Umbilical cord (tissue), 2 donors: Measurements from ENCODE around the gene CACNG1. TPM values are rescaled to one million over a fixed set of nuclear protein-coding genes. Genes with fewer than 3 reads are reported as not detected.
"Not testable (repeated sequence)": the region's sequence is repeated elsewhere in the genome, so short reads cannot be mapped to it uniquely, and the experiment has no call there.

Experiments
- DNase-seq: peaks from one replicate; pipeline ENCODE4 v3.0.0-alpha.2; 2015; ENCODE audit warnings: low spot score
- total RNA-seq: library from RNA; depleted of rRNA; stranded (reverse); fragments of >200 nt; gene quantifications from one replicate; pipeline ENCODE4 v1.2.3, GENCODE V29; 2014; ENCODE audit warnings: low replicate concordance; ENCODE audit not compliant: insufficient read depth

Gene CACNG1
- total RNA-seq, 1 donor from 2014 or later = not detected

- DNase-seq = no peak
These were observed 19.1 kb upstream of the CACNG1 start for GRCh38 chr17:67025216-67025792.

- DNase-seq = no peak
These were observed 18.0 kb upstream of the CACNG1 start for GRCh38 chr17:67026341-67026740.

DNA sequence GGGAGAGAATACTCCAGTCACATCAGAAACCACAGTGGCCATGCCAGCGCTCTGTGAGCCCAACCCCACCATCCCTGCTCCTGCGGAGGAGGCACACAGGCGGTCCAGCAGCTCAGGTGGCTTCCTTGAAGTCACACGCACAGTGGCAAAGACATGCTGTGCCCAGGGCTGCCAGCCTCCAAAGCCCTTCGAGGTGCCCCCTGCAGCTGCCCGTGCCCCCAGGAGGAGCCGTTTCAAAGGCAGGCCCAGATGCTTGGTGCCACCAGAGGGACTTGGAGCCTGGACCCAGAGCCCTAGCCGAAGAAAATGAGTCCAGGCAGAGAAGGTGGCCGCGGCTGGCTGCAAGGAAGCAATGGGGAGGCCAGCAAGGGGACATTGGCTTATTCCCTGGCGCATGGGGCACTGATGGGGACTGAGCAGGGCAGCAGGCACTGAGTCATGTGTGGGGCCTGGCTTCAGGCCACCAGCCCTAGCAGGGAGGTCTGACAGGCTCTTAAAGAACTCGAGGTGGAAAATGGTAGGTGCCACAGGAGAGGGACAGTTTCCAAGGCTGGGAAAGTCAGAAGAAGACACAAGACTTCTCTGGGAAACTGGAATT lies 17.2 kb upstream of the CACNG1 start:
- no peak for DNase-seq

GRCh38 chr17:67030641-67031040 lies 13.7 kb upstream of the CACNG1 start:
- no peak for DNase-seq

DNA sequence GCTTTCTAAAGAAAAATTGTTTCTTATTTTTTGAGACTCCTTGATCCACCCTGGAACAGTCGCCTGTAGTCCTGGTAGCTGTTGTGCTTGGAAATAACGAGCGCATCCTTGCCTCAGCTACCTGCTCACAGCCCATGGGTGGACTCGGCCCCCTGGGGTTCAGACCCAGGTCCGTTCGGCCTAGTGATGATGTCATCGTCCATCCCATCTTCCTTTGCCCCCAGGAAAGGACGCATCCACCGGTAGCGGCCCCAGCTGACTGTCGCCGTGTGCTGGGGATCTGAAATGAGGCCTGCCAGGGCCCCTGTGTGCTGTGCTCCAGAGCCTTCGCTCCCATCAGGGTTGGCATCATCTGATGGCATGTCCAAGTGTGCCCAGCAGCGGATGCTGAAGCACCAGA lies 12.0 kb upstream of the CACNG1 start:
- no peak for DNase-seq

DNA sequence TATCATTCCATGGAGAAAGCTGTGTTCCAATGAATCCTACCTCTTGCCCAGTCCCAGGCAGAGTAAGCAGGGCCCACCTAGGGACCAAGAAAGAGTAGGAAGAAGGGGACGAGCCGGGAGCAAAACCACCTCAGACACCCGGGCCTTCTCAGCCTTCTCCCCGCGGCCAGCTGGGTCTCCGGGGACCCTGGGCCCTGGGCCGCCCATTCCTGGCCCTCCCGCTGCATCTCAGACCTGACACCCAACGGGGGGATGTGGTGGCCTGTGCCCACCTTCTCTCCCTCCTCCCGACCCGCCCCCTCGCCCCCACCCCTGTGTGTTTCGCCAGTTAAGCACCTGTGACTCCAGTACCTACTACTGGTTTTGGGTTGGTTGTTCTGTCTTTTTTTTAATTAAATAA lies 11.4 kb upstream of the CACNG1 start:
- no peak for DNase-seq

DNA sequence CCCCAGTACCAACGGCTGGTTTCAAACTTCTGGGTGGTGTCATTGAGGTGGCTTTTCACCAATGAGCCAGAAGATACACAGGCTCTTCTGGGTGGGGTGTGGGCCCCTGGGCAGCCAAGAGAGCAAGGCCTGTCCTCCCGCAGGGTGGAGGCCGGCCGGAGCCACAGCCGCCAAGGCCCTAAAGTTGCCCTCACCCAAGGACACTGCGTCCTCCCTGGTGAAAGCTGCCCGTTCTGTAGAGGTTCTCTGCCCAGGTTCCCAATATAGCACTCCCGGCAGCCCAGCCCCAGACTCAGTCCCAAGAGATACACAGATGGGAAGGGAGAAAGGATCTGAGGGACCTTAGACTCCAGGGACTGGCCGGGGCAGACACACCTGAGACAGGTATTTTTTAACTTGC lies 10.7 kb upstream of the CACNG1 start:
- no peak for DNase-seq

DNA sequence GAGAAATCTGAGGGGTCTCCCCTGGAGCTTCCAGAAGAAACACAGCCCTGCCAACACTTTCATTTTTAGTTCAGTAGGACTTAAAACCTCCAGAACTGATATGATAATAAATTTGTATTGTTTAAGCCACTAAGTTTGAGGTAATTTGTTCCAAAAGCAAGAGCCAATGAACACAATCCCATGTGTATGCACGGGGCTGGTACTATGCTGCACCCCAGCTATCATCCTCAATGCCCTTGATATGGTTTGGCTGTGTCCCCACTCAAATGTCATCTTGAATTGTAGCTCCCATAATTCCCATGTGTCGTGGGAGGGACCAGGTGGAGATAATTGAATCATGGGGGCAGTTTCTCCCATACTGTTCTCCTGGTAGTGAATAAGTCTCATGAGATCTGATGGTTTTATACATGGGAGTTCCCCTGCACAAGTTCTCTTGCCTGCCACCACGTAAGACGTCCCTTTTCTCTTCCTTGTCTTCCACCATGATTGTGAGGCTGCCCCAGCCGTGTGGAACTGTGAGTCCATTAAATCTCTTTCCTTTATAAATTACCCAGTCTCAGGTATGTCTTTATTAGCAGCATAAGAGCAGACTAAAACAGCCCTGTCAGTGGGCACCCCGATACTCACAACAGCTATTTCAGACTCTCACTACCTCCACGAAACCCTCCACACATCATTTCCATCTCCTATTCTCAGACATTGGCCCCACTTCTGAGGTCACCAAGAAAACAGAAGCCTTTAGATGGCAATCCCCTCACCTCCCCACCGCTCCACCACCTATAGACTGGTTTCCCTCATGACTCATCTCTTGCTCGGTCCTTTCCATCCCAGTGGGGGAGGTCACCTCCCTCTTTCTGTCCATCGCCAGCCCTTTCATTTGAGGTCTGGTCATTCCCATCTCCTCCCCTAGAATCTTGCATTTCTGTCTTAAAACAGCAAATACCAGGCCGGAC lies 8.9 kb upstream of the CACNG1 start:
- no peak for DNase-seq

- no peak for DNase-seq
These were observed 5.4 kb upstream of the CACNG1 start for GRCh38 chr17:67038861-67039365.

GRCh38 chr17:67040652-67041051 lies 3.7 kb upstream of the CACNG1 start:
- DNase-seq = no peak

GRCh38 chr17:67041119-67041518 lies 3.2 kb upstream of the CACNG1 start:
- not testable (repeated sequence) for DNase-seq

DNA sequence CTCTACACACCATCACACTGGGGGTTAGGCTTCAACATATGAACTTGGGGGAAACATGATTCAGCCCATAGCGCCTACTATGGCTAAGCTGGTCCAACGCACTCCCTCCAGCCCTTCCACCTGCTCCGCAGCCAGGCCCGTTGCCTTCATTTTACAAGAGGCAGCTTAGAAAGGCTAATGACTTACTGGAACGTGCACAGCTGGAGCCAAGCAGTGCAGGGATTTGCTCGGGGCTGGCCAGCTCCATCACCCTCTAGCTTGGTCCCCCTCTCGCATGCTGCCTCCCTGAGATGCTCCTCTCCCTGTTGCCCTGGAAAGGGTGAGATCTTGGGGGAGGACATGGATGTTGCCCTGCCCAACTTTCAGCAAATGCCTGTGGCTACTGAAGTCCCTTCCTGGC lies 2.8 kb upstream of the CACNG1 start:
- no peak for DNase-seq

DNA sequence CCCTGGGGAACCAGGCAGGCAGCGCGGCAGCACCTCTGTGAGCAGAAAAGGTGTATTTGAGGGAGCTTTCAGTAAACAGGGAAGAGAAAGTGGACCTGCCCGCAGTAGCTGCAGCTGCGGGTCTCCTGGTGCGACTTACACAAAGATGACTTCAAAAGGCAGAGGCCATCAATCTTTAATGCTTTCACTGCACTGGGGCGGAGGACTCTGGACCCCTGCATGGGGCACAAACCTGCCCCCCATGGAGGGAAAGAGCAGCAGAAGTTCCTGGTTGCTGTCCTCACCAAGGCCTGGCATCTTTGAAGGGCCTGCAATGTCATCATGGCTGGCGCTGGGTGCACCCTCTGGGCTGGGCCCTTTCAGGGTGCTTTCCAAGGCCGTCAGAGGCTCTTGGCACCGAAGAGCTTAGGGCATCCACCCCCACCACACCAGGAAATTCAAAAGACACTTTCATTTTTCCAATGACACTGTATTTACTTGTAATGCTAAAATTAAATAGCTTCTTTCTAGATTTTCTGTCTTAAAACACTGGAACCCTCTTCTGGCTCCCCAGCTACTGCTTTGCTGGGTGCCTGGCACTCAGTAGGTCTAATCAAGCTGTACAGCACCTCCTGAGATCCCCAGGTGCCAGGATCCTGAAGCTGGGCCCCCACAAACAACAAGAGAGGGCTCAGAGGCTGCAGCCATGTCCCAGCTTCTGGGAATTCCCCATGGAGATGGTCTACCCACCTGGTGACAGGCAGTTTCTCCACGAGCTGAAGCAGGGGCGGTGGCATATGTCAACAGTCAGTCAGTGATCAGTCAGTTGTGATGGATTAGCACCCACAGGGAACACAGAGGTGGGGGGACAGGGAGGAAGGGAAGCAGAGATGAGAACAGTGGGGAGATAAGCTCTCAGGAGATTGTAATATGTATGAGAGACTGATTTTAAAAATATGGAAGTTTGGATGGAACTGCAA lies 2.1 kb upstream of the CACNG1 start:
- DNase-seq = no peak

DNA sequence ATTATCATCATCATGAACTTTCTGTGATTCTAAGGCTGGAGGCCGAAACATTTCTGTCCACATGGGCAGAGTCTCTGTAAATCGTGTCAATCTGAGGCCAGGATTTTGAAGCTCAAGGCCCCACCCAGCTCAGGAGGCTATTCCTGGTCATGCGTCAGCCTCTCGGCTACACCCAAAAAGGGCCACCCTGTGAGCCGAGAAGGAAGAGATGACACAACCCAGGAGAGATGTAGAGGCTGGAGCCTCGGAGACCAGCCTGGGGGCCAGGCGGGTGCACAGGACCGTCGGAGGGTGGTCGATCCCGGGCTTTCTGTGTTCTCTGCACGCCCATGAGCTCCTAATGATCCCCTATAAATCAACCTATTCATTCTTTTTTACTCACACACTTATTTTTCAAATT lies 1.1 kb upstream of the CACNG1 start:
- no peak for DNase-seq

- no peak for DNase-seq
These were observed 586 bp downstream of the CACNG1 start for GRCh38 chr17:67044940-67045339.

GRCh38 chr17:67046398-67046797 lies 2.0 kb downstream of the CACNG1 start:
- no peak for DNase-seq

DNA sequence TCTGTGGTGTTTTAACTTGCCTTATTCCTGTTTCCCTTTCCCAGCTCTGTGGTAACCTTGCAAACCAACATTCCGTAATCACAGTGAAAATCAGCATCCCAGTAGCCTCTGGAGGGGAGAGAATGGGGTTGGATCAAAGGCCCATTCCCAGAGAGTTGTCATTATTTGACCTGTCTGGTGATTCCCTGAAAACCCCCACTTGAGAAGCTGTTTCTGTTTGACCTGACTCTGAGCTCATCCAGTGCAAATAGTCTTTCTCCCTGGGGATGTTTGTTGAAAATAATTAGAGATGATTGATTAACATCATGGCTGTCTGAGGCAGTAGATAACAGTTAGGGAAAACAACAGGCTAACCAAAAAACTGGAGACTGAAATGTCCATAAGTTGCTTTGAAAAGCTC lies 3.0 kb downstream of the CACNG1 start:
- DNase-seq = no peak

GRCh38 chr17:67049025-67049739 lies 4.8 kb downstream of the CACNG1 start:
- no peak for DNase-seq

DNA sequence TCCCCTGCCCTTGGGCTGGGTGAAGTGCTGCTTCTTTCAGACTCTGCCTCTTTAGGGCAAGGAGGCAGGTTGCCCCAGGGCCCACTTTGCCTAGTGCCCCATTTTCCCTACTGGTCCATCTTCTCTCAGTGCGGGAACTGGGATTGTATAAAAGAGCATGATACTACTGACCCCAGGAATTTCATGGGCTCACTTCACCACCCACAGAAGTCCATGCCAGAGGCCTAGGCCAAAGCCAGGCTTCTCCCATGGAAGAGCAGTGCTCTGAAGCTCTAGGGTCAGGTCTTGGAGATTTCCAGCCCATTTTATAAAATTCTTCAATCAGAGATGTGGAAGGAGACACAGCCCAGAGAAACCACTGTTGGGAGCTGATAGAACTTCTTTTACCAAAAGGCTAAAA lies 5.7 kb downstream of the CACNG1 start:
- DNase-seq = no peak

DNA sequence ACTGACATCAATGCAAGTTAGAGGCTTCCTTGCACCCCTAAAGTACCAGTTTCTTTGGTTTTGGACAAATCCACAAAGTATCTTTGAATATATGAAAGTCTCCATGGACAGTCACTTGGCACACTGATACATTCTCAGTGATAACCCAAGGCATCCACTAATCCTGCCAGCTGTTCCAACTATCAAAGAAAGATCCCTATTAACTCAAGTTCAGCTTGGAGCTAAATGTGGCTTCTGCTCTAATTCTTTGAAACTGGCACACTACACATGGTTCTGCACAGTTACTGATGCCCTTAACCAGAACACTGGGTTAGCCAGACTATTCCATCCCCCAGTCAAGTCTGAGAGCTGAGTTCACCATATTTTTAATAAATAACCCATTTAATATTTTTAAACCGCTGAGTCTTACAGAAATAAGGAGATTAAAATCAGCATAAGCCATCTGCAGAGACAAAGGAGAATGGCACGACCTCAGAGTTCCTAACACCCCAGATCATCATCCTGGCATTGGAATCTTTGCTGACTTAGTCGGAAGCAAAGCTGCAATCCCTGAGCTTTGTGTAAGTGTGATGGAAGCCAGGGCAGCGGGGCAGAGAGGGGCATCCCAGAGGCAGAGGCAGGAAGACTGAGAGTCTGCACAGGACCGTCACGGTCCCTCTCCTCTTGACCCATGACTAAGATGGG lies 6.3 kb downstream of the CACNG1 start:
- DNase-seq = no peak
